GM18520 (cell line): ENCODE measurements around the gene SMS.

ENCODE experiments used
- ATAC-seq: cut with Tn5 transposase; IDR thresholded peaks from one replicate; pipeline ENCODE4 v1.9.1; 2021; ENCODE audit not compliant: unreplicated experiment

The SMS gene

DNA sequence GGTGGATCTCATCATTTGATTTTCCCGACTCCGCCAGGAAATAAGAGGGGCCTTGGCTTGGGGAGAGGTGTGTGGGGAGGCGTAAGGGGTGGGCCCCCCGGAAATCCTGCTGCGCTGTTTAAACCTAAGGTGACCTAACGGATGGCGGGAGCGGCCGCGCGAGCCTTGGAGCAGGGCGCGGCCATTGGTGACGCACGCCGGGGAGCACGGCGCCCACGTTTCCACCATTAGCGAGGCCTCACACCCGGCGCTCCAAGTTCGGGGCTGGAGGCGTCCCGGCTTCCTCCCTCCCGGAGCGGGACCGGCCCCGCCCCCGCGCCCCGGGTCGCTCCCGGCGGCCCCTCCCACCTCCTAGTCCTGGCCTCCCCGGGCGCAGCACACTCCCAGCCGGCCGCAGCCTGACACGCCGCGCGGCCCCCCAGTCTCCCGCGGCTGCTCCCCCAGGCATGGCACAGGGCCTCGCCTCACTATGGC lies at the start of gene SMS:
TSS of gene SMS (plus strand) at position 354 of the 474 bp plus-strand sequence. CDS start at position 470, 116 bp downstream.
- ATAC-seq = peak; percentile 58

DNA sequence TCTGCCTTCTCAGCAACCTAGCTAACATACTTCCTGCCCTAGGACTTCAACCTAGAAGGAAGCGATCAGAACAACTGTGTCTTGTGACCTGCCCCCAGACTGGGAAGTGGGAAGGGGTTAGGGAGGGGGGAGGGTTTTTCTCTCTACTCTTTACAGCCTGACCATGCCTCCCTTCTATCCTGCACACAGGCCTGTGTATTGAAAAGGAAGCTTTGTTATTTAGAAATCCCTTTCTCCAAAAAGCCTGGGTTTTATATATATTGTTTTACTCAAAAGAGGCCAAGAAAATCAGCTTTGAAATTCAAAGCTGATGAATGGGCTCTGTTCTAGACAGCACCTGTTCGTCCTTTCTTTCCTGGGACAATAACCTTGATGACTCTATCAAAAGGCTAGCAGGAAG lies 35.2 kb upstream of the SMS start:
- no peak for ATAC-seq

DNA sequence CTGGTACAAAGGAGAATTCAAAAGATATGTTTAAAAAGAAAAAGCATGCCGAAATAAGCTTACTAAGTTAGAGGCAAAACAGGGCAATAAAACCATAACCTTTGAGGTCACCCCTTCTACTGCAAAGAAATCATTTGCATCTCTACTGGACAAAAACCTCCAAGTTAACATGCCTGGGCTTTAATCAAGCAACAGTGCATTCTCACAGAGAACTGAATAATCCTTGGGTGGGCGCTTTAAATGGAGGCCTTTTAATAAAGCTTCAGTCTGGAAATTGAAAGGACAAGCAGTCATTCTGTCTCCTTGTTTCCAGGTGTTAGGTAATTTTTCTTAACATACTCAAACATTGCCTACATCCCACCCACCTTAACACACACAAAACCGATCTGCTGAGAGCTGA lies 34.6 kb upstream of the SMS start:
- no peak for ATAC-seq

DNA sequence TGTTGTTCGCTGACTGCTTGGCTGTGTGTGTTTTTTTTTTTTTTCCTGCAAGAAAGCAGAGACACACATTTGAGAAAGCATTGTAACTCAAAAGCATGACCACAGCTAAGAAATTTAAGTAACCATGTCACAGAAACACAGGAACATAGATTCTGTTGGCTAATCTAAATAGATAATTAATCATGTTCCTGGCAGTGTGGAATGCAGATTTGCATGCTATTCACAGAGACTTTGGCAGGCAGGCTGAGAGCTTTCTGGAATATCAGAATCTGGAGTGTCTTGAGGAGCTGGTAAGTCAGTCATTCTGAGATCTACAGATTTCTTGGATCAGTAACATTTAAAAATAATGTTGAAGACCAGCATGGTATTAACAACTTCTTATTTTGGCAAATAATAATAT lies 33.2 kb upstream of the SMS start:
- no peak for ATAC-seq

DNA sequence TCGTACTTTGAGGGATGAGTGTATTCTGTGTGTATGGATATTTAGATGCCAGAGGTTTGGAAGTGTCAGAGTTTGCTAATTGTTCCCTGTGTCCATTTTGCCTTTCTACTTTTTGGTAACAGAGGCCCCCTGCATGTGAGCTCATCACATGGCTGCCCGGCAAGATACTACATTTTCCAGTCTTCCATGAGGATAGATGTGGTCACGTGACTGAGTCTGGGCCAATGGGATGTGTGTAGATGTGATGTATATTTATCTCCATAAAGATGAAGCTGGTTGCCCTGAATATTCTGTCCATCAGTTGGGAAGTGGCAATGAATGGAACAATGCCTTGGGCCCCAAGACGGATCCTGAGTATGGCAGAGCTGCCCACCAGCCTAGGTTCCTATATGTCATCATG lies 29.0 kb upstream of the SMS start:
- no peak for ATAC-seq

DNA sequence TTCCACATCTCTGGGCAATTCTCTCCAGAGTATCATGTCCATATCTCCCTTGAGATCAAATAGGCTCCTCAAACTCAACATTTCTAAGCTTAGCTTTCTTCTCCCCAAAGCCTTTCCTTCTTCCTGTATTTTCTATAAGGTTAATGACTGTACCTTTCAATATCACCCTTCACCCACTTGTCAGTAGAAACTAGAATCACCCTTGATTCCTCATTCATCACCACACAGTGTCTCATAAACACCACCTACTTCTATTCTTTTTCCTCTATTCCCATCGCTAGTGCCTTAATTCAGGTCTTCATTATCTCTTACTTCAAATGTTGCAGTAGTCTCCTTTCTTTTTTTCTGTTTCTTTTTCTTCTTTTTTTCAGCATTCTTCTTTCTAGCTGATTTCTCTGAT lies 28.3 kb upstream of the SMS start:
- ATAC-seq = no peak

DNA sequence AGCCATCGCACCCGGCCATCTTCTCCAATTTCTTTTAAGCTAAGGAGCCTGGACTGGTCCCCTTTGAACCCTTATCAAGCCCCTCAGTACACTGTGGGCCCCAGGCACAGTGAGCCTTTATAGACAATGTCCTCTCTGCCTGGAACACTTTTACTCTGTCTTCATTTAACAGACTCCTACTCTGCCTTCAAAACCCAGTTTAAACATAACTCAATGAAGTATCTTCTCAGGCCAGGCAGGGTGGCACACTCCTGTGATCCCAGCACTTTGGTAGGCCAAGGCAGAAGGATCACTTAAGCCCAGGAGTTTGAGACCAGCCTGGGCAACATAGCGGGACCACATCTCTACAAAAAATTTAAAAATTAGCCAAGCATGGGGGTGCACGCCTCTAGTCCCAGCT lies 27.5 kb upstream of the SMS start:
- ATAC-seq = no peak

DNA sequence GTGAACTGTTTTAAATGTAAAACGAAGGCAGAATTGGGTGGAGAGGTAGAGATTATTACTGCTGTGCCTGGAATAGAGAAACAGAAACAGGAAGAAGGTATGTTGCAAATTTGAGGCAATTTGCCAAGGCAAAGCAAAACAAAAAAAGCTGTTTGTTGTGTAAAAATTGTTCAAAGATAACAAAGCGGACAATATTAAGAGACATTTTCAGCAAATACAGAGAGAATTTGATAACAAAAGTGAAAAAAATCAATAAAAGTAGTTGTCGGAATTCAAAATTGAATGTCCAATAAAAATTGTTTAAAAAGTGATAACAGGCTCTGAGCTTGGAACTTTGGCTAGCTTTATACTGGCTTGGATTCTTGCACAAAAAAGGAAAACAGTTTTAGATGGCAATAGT lies 14.4 kb upstream of the SMS start:
- no peak for ATAC-seq

DNA sequence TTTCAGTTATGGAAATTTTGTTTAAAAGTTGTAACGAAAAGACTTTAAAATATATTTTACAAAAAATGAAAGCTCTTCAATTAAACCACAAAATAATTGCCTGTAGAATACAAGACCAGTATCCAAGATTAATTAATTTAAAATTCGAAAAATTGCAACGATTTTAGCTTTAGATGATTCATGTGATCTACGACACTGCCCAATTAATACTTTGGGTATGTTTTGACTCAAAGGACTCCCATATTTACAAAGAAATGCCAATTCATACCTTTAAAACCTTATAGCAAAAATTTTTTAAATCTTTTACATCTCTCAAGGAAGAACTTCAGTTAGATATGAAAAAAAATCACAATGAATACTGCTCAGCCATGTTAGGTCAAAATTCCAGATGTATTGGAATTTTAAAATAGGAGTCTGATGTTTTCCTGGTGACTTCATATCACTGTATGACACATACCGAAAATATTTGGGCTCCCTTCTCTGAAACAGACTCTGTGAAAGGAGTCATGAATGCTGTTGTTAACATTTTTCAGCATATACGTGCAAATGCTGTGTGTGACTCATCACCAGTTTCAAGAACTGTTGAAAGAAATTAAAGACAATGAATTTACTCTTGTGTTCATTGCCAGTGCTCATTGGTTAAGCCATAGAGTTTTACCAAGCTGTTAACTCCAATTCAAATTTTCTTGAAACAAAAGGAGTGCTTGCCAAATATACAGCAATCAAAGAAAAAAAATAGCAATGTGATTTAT lies 13.8 kb upstream of the SMS start:
- ATAC-seq = peak; percentile 92

DNA sequence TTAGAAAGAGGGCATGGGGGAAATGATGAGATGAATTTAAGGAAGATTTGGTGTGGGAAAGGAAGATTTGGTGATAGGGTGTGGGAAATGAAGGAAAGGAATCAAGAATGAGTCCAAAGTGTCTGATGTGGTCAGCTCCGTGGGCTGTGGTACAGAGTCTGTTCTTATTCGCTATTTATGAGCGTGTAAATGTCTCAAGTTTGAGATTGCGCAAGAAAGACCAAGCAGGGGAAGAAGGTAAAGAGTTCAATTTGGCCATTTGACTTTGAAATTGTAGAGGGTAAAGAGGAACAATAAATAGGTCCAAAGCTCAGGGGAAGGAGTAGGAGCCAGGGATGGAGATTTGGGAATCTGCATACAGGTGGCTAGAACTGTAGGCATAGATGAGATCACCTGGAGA lies 11.3 kb upstream of the SMS start:
- ATAC-seq = no peak

DNA sequence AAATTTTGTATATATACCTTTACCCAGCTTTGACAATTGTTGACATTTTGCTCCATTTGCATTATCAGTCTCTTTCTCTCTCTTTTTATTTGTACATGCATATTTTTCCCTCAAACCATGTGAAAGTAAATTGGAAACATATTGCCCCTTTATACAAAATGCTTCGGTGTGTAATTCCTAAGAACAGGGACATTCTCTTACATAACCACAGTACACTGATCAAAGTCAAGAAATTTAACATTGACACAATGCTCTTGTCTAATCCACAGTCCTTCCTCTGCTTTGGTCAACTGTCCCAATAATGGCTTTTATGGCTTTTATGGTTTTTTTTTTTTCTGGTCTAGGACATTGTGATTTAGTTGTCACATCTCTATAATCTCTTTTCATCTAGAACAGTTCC lies 9.5 kb upstream of the SMS start:
- ATAC-seq = no peak

DNA sequence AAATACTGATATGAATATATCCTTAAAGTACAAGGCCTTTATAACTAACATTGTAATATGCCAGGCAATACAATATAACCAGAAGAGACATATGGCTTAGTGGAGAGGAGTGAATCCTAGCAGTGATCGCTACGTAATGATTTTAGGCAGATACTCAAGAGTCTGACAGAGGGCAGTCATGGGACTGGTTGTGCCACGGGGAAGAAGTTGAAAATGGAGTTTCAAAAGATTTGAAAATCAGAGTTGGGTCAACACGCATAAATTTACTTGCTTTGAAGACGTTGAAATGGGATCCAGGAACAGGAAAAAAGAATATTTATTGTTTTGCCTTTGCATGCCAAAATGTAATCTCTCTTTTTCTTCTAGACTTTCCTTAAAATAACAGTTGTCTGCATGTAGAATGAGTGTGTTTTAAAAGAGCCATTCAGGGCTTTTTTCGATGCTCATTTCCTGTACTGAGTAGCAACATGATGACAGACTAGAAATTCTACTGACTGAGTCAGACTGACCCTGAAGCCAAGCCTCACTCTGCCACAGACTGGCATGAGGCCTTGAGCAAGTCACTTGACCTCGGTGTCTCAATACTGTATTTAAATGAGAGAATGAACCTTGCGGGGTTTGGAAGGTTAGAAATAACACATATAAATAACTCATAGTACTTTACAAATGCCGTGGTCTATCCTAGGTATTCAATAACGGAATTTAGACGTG lies 8.1 kb upstream of the SMS start:
- ATAC-seq = no peak

DNA sequence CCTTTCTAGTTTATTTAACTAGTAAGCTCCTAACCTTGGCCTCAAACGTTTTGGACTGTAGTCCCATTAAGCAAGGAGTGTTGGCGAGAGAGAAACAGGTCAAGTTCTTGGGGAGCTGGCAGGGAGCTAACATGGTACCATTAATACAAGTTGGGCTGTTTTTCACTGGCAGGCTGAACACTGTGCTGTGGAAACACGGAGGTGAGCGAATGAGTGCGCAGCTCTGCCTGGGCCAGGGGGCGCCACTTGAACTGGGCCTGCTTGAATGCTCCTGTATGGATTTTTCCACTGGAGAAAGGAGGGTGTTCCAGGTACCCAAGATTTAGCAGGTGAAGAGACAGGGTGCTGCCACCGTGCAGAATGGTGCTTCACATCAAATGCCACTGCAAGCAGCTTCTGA lies 7.4 kb upstream of the SMS start:
- ATAC-seq = no peak

DNA sequence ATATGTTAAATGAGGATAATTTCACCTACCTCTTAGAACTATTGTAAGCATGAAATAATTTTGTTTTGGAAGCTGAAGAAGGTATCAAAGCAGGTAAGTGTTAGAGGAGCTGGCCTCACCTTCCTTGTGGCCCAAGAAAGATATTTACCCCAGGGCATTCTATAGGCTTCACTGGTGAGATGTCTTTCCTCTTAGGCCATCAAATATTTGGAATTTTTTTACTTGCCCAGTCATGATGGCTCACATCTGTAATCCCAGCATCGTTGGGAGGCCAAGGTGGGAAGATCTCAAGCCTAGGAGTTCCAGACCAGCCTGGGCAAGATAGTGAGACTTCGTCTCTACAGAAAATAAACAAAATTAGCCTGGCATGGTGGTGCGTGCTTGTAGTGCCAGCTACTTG lies 6.1 kb upstream of the SMS start:
- no peak for ATAC-seq

DNA sequence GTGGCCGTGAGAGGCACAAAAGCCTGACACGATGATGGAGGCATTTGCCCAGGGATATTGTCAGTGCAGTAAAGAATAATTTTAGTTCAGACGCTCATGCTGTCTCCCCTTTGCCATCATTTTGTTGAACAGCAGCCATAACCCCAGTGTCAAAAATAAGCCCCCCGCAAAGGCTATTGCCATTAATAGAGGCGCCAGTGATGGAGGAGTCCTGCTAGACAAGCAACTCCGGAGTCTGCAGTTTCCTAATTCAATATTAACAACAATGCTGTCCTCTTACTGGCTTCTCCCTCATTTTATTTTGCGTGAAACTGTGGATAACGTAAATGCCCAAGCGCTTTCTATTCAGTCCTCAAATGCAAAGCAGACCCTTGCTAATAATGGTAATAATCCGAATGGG lies 603 bp upstream of the SMS start:
- no peak for ATAC-seq

DNA sequence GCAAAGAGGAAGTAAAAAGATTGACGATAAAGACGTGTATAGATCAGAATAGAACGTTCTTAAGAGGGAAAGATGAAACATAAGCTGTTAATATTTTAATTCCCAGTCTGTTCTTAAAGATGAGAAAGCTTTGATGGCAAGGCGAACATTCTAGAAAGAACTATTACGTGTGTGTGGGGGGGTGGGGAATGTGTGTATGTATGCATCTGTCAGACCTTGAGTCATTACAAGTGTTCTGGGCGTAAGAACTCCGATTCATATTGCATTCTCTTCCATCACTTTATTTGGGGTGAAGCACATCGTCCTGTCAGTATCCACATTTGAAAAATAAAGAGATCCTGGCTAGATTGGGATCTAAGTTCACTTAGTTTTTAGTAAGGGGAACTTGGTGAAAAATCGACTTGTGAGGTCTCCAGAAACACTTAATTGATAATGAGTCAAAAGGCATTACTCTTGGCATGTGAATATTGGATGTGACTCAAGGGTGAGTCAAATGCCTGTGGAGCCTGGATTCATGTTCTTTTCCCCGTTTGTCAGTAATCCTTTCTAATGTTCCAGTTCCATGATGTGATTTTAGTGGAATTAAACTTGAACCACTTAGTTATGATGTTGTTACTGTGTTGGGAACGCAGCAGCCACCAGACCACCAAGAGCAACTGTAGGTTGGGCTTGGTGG lies 3.1 kb downstream of the SMS start:
- ATAC-seq = no peak

DNA sequence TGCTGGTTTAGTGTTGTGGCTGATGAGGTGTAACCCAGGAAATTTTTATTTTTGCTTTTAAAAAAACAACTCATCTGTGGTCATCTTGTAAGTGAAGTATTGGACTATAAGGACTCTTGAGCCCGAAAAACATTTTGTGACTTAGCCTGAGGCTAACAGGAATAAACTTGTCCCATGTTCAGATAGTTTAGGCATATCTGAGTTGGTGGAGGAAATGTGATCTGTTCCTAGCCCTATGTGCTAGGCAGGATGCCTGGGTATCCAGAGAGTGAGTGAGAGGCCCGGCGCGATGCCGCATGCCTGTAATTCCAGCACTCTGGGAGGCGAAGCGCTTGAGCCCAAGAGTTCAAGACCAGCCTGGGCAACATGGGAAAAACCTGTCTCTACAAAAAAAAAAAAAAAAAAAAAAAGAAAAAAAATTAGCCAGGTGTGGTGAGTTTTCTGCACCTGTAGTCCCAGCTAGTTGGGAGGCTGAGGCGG lies 3.7 kb downstream of the SMS start:
- no peak for ATAC-seq

DNA sequence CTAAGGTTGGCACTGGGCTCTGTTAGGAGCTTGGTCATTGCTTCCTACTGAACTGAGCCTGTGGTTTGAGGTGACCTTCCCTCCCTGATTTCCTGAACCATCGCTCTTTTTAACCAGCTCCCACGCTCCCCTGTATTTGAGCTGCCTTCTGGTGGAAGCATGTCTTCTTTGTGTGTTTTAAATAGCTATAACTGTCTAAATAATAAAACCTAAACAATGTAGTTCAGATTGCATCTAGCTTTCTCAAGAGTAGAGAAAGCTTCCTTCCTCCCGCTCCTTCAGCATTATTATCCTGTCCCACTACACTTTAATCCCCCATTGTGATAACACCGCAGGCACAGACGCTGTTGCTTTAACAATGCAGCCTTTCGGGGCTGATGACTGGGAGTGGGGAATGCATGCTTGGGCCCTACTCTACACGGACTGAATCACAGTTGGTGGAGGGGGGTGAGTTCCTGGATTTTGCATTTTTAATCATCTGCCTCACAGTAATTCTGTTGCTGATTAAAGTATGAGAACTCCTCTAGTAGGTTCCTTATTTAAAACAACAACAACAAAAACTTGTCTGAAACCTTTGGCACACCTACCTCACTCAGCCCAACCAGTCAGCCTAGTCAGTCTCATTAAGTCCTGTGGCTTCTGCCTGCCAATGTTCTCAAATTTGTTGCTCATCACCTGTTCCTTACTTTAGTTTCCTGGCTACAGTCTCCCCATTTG lies 6.6 kb downstream of the SMS start:
- no peak for ATAC-seq

DNA sequence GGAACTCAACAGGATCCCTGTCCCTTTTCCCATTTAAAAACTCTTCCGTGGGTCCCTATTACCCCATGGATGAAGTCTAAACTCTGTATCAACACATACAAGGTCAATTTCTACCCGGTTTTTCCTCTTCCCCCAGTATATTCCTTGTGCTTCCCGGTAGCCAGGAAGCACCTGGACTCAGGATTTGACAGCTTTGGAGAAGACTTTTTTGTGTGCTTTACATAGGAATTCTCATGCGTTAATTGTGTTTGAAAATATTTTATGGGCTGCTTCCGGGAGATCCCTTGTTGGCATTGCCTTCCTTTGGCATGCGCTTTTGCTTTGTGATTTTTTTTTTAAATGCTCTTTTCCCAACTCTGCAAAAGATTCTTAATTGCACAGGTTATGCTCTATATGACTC lies 7.2 kb downstream of the SMS start:
- ATAC-seq = no peak

DNA sequence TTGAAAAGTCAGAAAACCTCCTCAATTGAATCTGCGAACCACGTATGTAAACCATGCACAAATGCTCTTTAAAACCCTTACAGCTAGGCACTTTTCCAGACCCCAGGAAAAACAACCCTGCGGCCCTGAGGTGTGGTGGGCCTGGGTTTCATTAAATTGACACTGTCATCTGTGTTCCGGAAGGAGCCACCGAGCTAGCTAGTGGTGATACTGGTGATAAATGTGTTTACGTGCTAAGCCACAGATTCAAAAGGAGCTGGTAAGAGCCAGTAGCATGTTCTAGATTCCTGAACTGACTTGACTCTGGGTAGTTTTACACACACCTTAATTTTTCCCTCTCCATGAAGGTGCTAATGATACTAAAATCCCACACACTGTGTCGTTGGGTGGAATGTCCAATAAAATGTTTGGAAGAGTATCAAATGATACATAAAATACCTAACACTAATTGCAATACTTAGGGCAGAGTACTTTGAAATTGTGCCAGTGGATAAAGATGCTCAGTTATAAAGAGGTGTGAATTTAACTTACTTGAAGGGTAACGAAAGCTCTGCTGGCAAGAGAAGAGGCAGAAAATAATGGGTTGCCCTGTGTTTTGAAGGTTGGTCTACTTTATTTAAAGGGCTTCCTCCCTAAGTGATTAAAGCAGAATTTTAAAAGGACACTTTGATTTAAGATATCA lies 8.5 kb downstream of the SMS start:
- ATAC-seq = no peak

DNA sequence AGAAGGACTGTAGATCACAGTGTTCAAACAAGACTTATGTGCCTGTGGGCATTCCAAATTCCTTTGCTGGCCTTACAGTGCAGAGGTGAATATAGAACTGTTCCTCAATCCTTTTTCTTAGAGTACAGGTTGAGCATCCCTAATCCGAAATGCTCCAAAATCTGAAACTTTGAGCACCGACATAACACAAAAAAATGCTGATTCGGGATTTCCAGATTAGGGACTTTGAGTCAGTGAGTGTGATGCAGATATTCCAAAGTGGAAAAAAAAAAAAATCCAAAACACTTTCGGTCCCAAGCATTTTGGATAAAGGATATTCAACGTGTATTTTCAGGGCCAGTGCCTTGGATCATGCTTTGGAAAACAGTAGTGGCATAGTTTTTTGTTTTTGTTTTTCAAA lies 9.2 kb downstream of the SMS start:
- ATAC-seq = no peak
